HG02870 (cell line): ENCODE data around the gene PRKRIP1.
"Not testable (repeated sequence)": the region's sequence is repeated elsewhere in the genome, so short reads cannot be mapped to it uniquely, and the experiment has no call there.

ENCODE experiments used
- ATAC-seq: cut with Tn5 transposase; IDR thresholded peaks from one replicate; pipeline ENCODE4 v1.9.1; 2021; ENCODE audit warnings: mild to moderate bottlenecking, moderate library complexity; ENCODE audit not compliant: unreplicated experiment

The PRKRIP1 gene

GRCh38 chr7:102429141-102429899, 33.2 kb downstream of the PRKRIP1 start:
- no peak for ATAC-seq

DNA sequence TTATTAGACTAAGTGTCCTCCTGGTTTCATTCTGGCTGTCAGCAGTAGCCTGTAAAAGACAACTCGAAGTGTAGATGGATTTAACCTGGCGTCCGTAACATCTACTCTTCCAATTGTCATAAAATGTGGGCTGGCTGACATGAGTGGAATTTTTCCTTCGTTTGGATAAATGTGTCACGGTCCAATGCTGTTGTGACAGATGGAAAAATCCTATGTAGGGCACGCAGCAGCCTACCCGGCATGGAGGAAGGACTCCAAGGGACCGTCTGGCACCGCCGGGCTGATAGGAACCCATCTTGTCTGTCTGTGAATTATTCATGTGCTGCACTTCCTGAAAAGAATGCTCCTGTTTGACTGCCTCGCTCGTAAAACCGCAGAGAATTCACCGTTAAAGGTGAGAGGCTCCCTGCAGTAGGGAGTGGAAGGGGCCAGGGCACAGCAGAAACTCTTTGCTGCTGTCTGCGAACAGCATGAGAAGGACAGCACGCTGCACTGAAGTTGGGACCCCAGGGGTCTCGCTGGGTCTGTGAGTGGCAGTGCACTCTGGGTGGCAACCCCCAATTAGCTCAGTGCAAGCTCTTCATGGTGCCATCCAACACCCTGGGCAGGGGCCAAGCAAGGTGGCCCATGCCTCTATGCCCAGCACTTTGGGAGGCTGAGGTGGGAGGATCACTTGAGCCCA, 35.6 kb downstream of the PRKRIP1 start:
- ATAC-seq, result no peak

- peak; percentile 11 for ATAC-seq
These were observed 36.5 kb downstream of the PRKRIP1 start for GRCh38 chr7:102432442-102433218.

GRCh38 chr7:102433219-102434038, 37.3 kb downstream of the PRKRIP1 start, which contains the start of gene ORAI2:
TSS of gene ORAI2 (plus strand) at chr7:102433575. CDS start at chr7:102438957, 5,382 bp downstream.
- ATAC-seq, result peak; percentile 58

GRCh38 chr7:102434039-102434486, 37.9 kb downstream of the PRKRIP1 start:
- ATAC-seq, result no peak

DNA sequence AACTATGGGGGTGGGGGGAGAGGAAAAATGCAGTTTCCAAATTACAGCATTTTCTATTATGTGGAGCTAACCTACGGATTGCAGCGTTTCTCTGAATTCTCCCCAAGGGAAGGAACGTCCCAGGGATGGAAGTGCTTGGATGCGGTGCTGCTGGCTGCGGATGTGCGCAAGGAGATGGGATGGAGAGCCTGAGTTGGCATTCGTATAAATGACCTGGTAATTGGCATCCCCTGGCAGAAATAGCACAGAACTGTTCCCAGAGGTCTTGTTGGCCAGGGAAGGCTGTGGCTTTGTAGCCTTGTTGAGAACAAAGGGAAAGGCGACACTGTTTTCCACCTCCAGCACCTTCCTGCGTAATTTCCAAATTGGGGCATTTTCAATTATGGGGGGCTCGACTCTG, 40.0 kb downstream of the PRKRIP1 start:
- no peak for ATAC-seq

DNA sequence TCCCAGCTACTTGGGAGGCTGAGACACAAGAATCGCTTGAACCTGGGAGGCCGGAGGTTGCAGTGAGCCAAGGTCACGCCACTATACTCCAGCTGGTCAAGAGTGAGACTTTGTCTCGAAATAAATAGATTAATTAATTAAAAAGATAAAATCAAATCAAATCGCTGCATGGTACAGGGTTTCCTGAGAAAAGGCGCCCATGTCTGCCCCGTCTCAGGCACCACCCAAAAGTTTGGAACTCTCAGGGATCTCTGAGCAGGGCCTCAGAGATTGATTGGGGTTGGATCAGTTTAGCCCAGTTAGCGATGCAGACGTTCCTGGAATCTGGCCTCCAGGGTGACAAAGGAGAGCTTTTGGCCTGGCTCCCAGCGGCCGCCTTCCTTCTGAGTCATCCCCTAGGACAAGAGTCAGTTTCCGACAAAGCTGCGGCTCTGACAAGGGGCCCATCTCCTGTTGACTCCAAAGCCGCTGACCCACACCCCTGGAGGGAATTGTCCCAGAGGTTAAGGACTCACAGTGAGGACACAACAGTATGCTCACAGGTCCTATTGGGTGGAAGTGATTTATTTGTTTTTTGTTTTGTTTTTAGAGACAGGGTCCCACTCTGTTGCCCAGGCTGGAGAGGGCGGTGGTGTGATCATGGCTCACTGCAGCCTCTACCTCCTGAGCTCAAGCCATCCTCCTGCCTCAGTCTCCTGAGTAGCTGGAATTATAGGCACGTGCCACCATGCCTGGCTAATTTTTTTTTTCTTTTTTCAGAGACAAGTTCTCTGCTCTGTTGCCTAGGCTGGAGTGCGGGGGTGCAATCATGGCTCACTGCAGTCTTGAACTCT, 44.0 kb downstream of the PRKRIP1 start:
- ATAC-seq, result no peak

- peak; percentile 47 for ATAC-seq
These were observed 49.0 kb downstream of the PRKRIP1 start for GRCh38 chr7:102444961-102445673.

DNA sequence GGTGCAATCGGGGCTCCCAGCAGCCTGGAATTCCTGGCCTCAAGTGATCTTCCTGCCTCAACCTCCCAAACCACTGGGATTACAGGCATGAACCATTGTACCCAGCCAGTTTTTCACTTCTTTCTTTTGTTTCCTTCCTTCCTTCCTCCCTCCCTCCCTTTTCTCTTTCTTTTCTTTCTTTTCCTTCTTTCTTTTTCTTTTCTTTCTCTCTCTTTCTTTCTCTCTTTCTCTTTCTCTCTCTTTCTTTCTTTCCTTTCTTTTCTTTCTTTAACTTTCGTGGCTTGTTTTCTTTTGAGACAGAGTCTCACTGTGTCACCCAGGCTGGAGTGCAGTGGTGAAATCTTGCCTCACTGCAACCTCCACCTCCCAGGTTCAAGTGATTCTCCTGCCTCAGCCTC, 49.5 kb downstream of the PRKRIP1 start:
- ATAC-seq, result no peak

DNA sequence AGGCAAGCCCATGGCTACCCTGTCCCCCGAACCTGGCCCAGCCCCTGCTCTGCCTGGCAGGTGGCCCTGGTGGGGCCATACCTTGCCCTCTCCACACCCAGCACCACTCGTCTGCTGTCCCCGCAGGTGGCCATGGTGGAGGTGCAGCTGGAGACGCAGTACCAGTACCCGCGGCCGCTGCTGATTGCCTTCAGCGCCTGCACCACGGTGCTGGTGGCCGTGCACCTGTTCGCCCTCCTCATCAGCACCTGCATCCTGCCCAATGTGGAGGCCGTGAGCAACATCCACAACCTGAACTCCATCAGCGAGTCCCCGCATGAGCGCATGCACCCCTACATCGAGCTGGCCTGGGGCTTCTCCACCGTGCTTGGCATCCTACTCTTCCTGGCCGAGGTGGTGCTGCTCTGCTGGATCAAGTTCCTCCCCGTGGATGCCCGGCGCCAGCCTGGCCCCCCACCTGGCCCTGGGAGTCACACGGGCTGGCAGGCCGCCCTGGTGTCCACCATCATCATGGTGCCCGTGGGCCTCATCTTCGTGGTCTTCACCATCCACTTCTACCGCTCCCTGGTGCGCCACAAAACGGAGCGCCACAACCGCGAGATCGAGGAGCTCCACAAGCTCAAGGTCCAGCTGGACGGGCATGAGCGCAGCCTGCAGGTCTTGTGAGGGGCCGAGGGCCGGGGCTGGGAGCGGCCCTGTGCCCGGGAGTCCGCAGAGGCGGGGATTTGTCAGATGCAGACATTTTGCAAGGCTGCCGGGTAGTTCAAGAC, 50.4 kb downstream of the PRKRIP1 start:
- no peak for ATAC-seq

DNA sequence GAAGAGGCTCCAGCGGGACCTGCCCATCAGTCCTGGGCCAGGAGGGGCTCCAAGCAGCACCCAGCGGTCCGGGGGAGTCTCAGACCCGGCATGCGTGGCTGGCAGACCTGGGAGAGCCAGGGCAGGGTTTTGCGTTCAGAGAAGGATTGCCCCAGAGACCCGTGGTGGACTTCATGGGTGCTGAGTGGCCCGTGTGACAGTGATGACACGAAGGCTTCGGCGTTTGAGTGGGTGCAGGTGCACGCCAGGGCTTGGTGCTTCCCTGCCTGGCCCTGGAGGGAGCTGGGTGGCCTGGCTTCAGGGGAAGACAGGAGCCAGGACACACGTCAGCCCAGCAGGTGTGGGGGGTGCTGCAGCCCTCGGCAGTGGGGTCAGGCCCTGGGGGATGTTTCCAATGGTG, 51.1 kb downstream of the PRKRIP1 start:
- no peak for ATAC-seq

DNA sequence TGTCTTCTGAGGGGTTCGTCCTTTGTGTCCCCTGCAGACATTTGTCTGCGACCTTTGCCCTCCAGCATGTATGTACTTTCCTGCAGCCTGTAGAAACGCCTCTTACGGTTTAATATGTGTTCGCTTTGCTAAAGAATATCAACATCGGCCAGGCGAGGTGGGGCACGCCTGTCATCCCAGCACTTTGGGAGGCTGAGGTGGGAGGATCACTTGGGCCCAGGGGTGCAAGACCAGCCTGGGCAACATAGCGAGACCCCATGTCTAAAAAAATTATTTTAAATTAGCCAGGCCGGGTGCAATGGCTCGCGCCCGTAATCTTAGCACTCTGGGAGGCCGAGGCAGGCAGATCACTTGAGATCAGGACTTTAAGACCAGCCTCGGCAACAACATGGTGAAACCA, 53.0 kb downstream of the PRKRIP1 start:
- ATAC-seq, result no peak

DNA sequence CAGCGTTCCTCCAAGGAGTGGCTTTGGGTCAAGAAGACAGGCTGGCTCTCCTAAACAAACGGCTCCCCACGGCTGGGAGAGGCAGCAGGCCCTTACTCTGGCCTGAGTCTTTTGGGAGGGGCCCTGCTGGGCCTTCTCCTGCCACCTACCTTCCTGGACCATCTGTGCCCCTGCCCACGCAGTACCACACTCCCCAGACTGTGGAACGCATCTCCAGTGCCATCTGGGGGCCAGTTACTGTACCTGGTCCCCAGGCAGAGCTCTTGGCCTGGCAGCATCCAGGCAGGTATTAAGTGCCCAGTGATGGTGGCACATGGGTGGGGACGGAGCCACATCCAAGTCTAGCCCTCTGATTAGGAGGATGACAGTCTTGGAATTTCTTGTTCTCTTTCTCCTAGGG, 54.1 kb downstream of the PRKRIP1 start:
- no peak for ATAC-seq

GRCh38 chr7:102451371-102452054, 55.4 kb downstream of the PRKRIP1 start:
- ATAC-seq, result no peak

DNA sequence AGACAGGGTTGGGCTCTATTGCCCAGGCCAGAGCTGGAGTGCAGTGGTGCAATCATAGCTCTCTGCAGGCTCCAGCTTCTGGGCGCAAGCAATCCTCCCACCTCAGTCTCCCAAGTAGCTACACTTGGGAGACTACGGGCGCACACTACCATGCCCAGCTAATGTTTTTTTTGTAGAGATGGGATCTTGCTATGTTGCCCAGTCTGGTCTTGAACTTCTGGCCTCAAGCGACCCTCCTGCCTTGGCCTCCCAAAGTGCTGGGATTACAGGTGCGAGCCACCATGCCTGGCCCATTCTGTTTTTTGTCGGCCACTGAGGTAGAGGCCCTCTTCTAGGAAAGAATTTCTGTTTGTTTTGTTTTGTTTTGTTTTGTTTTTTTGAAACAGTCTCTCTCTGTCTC, 56.3 kb downstream of the PRKRIP1 start:
- no peak for ATAC-seq

GRCh38 chr7:102453319-102453718, 57.2 kb downstream of the PRKRIP1 start:
- ATAC-seq, result no peak

DNA sequence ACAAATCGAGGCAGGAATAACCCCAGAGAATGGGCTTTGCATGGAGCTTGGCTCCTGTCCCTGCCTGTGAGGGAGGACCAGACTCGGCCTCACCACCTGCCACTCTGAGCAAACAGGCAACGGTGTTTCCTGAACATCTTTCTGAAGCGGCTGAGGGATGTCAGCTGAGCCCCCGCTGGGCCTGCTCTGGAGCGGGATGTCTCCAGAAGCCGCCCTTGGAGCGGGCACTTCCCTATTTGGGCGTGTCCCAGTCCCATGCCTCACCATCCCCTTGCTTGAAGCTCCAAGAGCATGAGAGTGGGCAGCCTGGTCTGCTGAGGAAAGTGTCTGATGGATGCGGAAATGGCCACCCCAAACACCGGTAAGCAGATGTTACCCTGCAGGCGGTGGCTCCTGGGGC, 58.3 kb downstream of the PRKRIP1 start:
- ATAC-seq, result no peak

GRCh38 chr7:102454932-102455331, 58.8 kb downstream of the PRKRIP1 start:
- not testable (repeated sequence) for ATAC-seq
